ENCODE results near the gene DOCK7.
A peak's percentile ranks its signal among the peaks of the same experiment; 100 is the strongest.

The DOCK7 gene

GRCh38 chr1:62436466-62437272, 251.5 kb downstream of the DOCK7 start, which contains the start of gene USP1:
Gene USP1 (plus strand): TSS chr1:62437049. CDS start chr1:62439868, 2,819 bp downstream.
- DNase-seq = peak; percentile 100

DNA sequence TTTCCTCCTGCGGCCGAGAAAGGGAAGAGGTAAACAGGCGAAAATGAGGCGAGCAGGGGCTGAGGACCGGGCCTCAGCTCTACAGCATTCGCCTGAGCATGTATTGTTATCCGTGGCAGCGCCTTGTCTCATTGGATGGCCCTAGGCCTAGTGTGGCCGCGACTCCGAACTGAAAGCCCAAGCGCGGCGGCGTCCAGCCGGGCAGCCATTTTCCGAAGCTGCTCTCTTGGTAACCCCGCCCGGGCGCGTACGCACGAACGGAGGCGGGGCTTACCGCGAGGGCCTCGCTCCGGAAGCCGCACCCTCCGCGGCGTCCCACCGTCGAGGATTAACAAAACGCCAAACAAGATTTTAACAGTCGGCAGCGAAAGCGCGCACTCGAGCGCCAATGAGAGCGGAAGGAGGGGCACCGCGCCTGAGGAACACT, 252.1 kb downstream of the DOCK7 start:
- DNase-seq = no peak

- DNase-seq = peak; percentile 35
These were observed 252.8 kb downstream of the DOCK7 start for GRCh38 chr1:62435231-62436038.

DNA sequence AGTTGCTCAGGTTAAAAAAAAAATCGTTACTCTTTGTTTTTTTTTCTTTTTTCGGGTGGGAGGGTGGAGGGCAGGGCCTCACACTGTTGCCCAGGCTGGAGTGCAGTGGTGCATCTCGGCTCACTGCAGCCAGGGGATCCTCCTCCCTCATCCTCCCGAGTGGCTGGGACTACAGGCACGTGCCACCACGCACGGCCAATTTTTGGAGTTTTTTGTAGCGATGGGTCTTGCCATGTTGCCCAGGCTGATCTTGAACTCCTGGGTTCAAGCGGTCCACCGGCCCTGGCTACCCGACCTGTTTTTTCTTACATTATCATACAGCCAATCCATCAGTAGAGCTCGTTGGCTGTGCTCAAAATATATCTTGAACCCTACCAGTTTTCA, 253.6 kb downstream of the DOCK7 start:
- DNase-seq = no peak

GRCh38 chr1:62433861-62434617, 254.1 kb downstream of the DOCK7 start:
- DNase-seq = no peak

DNA sequence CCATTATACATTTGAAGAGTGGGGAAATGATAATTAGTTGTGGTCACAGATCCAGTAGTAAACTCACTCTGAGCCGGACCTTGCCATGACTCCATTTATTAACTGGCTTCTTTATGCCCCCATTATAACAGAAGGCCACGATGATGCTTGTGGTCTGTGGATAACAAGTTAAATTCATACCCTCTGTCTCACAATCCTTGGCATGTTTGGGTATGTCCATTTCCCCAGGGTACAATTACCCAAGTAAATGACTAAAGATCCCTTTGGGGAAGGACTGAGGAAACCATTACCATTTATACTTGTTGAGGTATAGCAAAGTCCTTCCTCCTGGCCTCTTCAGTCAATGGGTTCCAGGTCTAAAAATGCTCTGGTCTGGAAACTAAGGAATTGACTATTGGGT, 258.6 kb downstream of the DOCK7 start:
- DNase-seq = no peak

DNA sequence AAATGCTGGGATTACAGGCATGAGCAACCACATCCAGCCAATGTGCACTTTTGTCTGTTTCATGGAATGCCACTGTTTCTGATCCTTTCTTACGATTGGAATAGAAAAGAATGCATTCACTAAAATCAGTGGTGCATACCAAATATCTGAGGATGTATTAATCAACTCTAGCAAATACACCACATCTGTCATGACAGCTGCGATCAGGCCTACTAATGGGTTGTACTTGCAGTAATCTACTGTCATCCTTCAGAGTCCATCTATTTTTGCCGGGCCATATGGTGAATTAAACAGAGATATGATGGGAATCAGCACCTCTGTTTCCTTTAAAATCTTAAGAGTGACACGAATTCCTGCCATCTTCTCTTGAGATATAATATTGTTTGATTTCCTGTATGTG, 259.8 kb downstream of the DOCK7 start:
- no peak for DNase-seq

GRCh38 chr1:62426794-62427193, 261.4 kb downstream of the DOCK7 start:
- no peak for DNase-seq

- DNase-seq = no peak
These were observed 261.9 kb downstream of the DOCK7 start for GRCh38 chr1:62426237-62426636.

GRCh38 chr1:62425041-62425440, 263.1 kb downstream of the DOCK7 start:
- no peak for DNase-seq

DNA sequence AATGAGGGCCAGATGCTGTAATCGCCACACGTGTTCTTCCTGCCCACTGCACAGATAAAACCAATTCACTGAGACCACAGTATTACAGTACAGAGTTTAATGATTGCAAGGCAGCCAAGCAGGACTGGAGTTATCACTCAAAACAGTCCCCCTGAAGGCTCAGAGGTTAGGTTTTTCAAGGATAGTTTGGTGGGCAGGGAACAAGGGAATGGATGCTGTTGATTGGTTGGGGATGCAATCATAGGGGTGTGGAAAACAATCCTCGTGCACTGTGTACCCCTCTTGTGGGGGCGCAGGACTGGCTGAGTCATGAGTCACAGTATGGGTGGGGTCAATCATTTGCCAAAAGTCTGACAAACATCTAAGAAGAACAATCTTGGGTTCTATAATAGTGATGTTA, 263.8 kb downstream of the DOCK7 start:
- DNase-seq = no peak

- DNase-seq = no peak
These were observed 264.5 kb downstream of the DOCK7 start for GRCh38 chr1:62423580-62424242.

GRCh38 chr1:62420214-62420613, 268.0 kb downstream of the DOCK7 start:
- DNase-seq = no peak

GRCh38 chr1:62417351-62417999, 270.7 kb downstream of the DOCK7 start:
- DNase-seq = no peak

DNA sequence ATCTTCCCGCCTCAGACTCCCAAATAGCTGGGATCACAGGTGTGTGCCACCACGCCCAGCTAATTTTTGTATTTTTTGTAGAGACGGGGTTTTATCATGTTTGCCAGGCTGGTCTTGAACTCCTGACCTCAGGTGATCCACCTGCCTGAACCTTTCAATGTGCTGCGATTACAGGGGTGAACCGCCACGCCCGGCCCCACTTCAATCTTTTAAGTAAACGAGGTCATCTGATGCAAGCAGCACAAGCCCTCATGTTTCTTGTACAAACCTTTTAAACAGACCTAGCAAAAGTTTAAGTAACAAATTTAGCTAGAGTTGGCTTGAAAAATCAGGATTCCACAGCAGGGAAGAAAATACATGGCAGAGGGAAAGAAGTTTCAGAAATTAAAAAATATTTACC, 272.5 kb downstream of the DOCK7 start:
- DNase-seq = no peak

GRCh38 chr1:62407398-62408009, 280.7 kb downstream of the DOCK7 start:
- peak; percentile 65 for DNase-seq

DNA sequence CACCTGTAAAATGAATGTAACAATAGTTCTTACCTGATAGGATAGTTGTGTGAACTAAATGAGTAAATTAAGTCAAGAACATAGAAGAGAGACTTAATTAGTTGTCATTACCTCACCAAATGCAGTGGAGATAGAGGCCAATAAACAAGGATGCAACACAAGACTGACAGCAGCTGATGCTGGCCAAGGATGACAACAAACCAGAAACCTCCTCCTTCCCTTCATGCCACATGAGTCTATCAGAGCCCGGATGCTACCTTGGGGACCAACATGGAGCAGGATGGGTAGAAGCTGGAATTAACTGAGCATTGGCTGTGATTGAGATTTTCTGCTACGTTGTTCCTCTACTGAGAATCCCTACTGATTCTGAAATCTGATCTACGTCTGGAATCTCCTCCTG, 281.6 kb downstream of the DOCK7 start:
- peak; percentile 22 for DNase-seq

- no peak for DNase-seq
These were observed 282.9 kb downstream of the DOCK7 start for GRCh38 chr1:62405247-62405646.
